Prostate gland (tissue), 2 donors: ENCODE measurements around the gene BNC2. TPM values are rescaled to one million over a fixed set of nuclear protein-coding genes. Genes with fewer than 3 reads are reported as not detected.

Source experiments
- DNase-seq: peaks from one replicate; pipeline ENCODE4 v3.0.0-alpha.2; 2019; ENCODE audit warnings: low spot score
- H3K27ac ChIP-seq, 2 donors: fragments of 200-600 bp; sonication (generic); 2 replicates each; pipeline ENCODE4 v1.5.1; 2017 to 2019
- H3K27me3 ChIP-seq: fragments of 200-600 bp; sonication (generic); replicated peaks from 2 replicates; pipeline ENCODE4 v1.5.1; 2019; ENCODE audit not compliant: insufficient read depth
- H3K36me3 ChIP-seq, 2 donors: fragments of 200-600 bp; sonication (generic); 1 replicate in 1 of 2; 2 replicates in 1 of 2; pipeline versions ENCODE4 v1.5.1 to v1.8.1; 2017 to 2019
- H3K4me1 ChIP-seq: fragments of 200-600 bp; sonication (generic); replicated peaks from 2 replicates; pipeline ENCODE4 v1.5.1; 2019
- H3K4me3 ChIP-seq, 2 donors: fragments of 200-600 bp; sonication (generic); 2 replicates each; pipeline ENCODE4 v1.5.1; 2017 to 2019
- H3K9me3 ChIP-seq: fragments of 200-600 bp; sonication (generic); 2 replicates; pipeline ENCODE4 v1.5.1; 2017
- POLR2A ChIP-seq: fragments of 450-650 bp; IDR thresholded peaks from one replicate; pipeline ENCODE4 v1.6.1; 2016; ENCODE audit warnings: antibody characterized with exemption, mild to moderate bottlenecking
- POLR2AphosphoS5 ChIP-seq: sonication (generic); formaldehyde crosslinking; IDR thresholded peaks from one replicate; pipeline ENCODE4 v1.6.1; 2017; ENCODE audit warnings: antibody characterized with exemption
- WGBS: methylation state at CpG from one replicate; pipeline ENCODE4 v1.1.5; 2018; 5-methylcytosine and 5-hydroxymethylcytosine counted together
- intact Hi-C: fragments of 100-400 bp; cut with DNase I; formaldehyde crosslinking; loops from one replicate; pipeline ENCODE4 v1.14.2; 2022
- total RNA-seq, 2 donors: library from RNA; depleted of rRNA; stranded (reverse); fragments of >200 nt; gene quantifications; one replicate each; pipeline ENCODE4 v1.1.0, GENCODE V29; 2016
- TF ChIP-seq, protein P1 (sequence below), 4 experiments: fragments of 200-600 bp in 2 of 4; fragments of 450-650 bp in 2 of 4; sonication (generic) in 2 of 4; IDR thresholded peaks; 1 replicate in 3 of 4; 2 replicates in 1 of 4; pipeline ENCODE4 v1.5.1; 2016 to 2019; ENCODE audit warnings: antibody characterized with exemption in 4 of 4, mild to moderate bottlenecking in 2 of 4, moderate library complexity in 2 of 4

BNC2 gene
- total RNA-seq, 2 donors from 2014 or later = 4.9 to 37.2 TPM

DNA sequence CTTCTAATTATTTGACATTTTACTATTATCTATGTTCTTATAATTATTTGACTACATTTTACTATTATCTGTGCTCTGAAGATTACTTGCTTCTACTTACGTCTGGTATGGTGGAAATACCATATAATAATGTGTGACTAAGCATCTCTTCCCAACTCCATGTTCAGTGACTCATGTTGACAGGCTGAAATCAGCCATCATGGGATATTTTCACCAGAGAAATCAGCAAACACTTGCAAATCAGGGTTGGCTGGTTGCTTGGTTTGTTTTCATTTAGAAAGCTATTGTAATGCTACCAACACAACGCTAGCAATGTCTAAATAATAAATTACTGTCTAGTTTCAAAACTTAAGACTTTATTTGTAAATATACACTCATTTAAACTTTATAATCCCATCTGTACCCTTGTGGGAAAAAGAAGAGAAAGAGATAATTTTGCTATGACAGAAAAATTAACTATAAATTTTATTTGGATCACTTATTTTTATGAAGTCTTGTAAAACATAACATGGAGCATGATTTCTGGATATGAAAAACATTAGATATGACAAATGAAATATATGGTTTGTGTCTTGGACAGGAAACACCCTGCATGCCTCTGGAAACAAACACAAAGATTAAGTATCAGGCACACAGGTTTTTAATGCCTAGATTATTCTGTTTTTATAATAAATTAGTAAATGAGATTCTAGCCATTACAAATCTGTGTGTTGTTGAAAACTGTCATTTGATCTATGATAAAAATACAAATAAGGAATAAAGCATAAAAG lies 337.6 kb downstream of the BNC2 start:
- intact Hi-C loops = no loop called here
- TF ChIP-seq, protein P1, sequence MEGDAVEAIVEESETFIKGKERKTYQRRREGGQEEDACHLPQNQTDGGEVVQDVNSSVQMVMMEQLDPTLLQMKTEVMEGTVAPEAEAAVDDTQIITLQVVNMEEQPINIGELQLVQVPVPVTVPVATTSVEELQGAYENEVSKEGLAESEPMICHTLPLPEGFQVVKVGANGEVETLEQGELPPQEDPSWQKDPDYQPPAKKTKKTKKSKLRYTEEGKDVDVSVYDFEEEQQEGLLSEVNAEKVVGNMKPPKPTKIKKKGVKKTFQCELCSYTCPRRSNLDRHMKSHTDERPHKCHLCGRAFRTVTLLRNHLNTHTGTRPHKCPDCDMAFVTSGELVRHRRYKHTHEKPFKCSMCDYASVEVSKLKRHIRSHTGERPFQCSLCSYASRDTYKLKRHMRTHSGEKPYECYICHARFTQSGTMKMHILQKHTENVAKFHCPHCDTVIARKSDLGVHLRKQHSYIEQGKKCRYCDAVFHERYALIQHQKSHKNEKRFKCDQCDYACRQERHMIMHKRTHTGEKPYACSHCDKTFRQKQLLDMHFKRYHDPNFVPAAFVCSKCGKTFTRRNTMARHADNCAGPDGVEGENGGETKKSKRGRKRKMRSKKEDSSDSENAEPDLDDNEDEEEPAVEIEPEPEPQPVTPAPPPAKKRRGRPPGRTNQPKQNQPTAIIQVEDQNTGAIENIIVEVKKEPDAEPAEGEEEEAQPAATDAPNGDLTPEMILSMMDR (IDR thresholded peaks at IDR 0.05) = no peak
- TF ChIP-seq POLR2AphosphoS5 = no peak
- TF ChIP-seq POLR2A = no peak
- WGBS = 70% methylated on average over 2 of the region's 2 CpGs
- no peaks in the 10 kb centered on the region for H3K4me1 ChIP-seq
- no peaks in the 10 kb centered on the region for H3K27me3 ChIP-seq
- no peaks in the 10 kb centered on the region for H3K36me3 ChIP-seq
- H3K27ac ChIP-seq = no peak overlapping the region
- no peaks in the 10 kb centered on the region for H3K9me3 ChIP-seq
- no peak overlapping the region for H3K4me3 ChIP-seq
- no peak for DNase-seq

DNA sequence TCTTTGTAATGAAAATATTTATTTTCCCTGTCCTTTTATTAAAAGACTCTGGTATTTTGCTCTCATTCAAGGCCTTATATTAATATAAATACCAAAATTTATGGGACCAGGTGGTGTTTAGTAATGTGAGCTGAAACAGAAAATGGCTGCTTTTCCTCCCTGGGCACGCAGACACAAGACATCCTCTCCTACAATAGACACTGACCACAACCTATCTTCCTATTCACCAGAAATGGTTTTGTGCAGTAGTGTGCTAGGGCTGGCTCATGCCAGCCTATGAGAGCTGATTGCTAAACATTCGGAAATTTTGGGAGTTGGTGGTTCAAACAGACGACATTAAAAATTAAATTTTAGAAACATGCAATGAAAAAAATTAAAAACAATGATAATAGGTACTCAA lies 338.2 kb downstream of the BNC2 start:
- TF ChIP-seq, protein P1 (IDR thresholded peaks at IDR 0.05) = no peak
- TF ChIP-seq POLR2AphosphoS5 = no peak
- TF ChIP-seq POLR2A = no peak
- intact Hi-C loops = no loop called here
- no peaks in the 10 kb centered on the region for H3K4me1 ChIP-seq
- H3K9me3 ChIP-seq = no peaks in the 10 kb centered on the region
- WGBS = 86% methylated on average over 3 of the region's 3 CpGs
- H3K27ac ChIP-seq = no peak overlapping the region
- H3K36me3 ChIP-seq = no peaks in the 10 kb centered on the region
- no peak for DNase-seq
- H3K4me3 ChIP-seq = no peak overlapping the region
- no peaks in the 10 kb centered on the region for H3K27me3 ChIP-seq

DNA sequence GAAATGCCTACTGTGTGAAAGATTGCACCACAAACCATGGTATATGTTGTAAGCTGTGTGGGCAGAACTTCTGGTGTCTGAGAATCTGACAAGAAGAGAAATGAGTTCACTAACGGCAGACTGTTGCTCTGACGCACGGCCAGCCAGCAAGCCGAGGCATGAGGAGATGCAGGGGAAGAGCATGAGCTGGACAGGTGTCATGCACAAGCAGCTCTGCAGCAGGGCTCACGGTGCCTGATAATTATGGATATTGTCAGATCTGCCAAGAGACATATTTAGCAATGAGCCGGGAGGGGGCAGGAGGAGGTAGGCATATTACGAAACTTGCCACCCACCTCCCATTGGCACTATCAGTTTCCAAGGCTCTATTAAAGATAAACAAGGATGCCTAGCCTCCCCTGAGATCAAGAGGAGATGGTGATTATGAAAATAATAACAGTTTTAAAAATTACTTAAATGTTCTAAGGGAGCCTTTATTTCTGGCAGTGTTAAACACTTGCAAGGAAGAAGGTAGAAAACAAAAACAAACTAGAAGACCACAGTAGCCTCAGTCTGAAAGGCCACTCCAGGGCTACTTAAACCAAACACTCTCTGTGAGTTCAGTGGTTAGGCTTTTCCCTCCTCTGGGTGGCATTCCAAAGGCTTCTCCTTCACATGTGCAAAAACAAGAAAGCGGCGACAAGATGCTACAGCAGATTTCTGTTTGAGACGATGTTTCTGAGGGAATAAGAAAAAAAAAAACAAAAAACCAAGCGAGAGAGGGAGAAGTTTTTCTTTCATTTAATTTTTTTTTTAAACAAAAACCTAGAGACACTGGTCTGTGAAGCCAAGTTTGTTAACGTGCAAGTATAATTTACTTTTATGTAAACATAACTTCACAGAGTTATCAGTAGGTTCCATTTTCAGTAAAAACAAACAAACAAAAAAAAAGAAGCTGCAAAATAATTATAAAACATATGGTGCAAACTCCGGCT lies 339.5 kb downstream of the BNC2 start:
- Histone ChIP-seq H3K27me3 (no peaks in the 10 kb centered on the region), H3K36me3 (no peaks in the 10 kb centered on the region), H3K4me1 (no peaks in the 10 kb centered on the region), H3K9me3 (no peaks in the 10 kb centered on the region), H3K27ac (no peak overlapping the region), H3K4me3 (no peak overlapping the region)
- no peak for DNase-seq
- intact Hi-C loops = no loop called here
- 43% methylated on average over 13 of the region's 13 CpGs for WGBS
- TF ChIP-seq, protein P1 (IDR thresholded peaks at IDR 0.05) = no peak
- no peak for TF ChIP-seq POLR2A
- no peak for TF ChIP-seq POLR2AphosphoS5

DNA sequence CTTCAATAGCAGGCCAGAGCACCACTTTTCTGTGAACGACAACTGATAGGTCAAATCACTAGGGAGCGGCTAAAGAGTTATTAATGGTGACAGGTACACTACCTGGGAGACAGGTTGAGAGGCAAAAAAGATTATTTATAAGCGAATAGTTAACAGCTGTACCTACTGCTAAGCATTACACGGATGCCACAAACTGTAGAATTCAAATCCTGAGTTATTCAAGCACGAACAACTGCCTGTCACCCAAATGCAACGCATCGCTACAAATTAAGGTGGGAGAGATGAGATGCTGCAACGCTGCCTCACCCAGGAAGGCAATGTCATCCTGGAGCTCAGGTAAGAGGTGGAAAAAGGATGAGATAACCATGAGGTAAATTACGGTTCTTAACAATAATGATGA lies 342.9 kb downstream of the BNC2 start:
- TF ChIP-seq, protein P1 (IDR thresholded peaks at IDR 0.05) = no peak
- TF ChIP-seq POLR2A (no peak), POLR2AphosphoS5 (no peak)
- DNase-seq = no peak
- no peak overlapping the region for H3K27ac ChIP-seq

More for the DNA sequence above, 342.9 kb downstream of the BNC2 start:
- no peaks in the 10 kb centered on the region for H3K36me3 ChIP-seq
- WGBS = 93% methylated on average over 9 of the region's 9 CpGs
- H3K4me3 ChIP-seq = no peak overlapping the region
- no peaks in the 10 kb centered on the region for H3K4me1 ChIP-seq
- intact Hi-C loops = no loop called here
- no peaks in the 10 kb centered on the region for H3K27me3 ChIP-seq
- no peaks in the 10 kb centered on the region for H3K9me3 ChIP-seq
